HG03060 (cell line): ENCODE measurements around the gene BMP8B.
"Not testable (repeated sequence)": the region's sequence is repeated elsewhere in the genome, so short reads cannot be mapped to it uniquely, and the experiment has no call there.

Source experiments
- ATAC-seq: cut with Tn5 transposase; IDR thresholded peaks from one replicate; pipeline ENCODE4 v1.9.1; 2021; ENCODE audit warnings: low read depth, moderate number of reproducible peaks; ENCODE audit not compliant: unreplicated experiment

The BMP8B gene, protein sequence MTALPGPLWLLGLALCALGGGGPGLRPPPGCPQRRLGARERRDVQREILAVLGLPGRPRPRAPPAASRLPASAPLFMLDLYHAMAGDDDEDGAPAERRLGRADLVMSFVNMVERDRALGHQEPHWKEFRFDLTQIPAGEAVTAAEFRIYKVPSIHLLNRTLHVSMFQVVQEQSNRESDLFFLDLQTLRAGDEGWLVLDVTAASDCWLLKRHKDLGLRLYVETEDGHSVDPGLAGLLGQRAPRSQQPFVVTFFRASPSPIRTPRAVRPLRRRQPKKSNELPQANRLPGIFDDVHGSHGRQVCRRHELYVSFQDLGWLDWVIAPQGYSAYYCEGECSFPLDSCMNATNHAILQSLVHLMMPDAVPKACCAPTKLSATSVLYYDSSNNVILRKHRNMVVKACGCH

DNA sequence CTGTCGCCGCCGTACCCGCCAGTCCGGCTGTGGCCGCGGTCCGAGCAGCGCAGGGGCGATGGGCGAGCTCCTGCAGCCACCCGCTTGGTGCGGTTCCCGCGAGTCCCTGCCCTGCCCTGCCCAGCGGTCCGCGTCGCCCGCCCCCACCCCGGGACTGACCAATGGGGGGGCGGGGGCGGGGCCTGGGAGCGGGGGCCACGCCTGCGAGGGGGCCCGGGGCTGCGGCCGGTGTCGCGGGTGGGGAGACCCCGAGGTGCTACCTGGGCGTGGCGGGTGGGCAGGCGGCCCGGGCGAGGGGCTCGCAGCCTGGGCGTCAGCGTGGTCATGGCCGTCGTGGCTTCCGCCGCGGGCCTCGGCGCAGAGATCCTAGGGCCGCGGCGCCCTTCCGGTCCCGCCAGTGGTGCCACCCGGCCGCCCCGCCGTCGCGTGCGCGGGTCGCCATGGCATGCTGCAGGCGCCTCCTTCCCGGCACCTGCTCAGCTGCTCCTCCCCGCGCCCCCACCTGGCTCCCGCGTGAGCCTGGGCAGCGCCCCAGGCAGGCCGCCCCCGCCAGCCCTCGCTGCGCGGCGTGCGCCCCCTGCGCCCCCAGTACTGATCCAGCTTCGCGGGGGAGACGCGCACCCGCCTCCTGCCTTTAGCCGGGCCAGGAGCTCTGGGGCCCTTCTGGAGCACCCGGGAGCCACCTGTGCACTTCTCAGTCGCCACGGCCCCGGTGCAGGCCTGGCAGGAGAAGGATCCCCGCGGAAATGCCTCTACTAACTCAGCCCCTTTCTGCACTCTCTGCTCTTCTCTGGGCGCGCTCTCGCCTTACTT, at the start of gene BMP8B:
BMP8B (minus strand) TSS at position 108 of the 813 bp plus-strand sequence. CDS start 380 bp downstream, outside the sequence.
- ATAC-seq: no peak

DNA sequence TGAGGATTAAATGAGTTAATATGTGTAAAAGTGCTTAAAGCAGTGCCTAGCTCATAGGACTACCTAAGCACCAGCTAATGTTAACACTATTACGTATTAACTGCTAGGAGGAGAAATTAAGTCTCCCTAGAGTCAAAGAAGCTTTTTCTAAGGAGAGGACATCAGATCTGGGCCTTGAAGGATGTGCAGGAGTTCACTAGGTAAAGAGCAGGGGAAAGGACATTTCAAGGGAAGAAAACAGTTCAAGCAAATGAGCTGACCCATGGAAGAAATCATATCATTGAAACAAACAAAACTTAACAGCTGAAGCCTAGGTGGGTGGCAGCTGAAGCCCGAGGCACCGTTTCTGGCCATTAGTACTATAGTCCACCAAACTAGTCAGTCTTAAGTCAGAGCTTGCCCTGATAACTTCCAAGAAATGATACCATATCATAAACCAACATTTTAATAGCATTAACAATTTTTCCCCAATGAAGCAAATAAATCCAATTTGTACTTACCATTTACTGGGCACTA, 48.0 kb upstream of the BMP8B start:
- no peak for ATAC-seq

DNA sequence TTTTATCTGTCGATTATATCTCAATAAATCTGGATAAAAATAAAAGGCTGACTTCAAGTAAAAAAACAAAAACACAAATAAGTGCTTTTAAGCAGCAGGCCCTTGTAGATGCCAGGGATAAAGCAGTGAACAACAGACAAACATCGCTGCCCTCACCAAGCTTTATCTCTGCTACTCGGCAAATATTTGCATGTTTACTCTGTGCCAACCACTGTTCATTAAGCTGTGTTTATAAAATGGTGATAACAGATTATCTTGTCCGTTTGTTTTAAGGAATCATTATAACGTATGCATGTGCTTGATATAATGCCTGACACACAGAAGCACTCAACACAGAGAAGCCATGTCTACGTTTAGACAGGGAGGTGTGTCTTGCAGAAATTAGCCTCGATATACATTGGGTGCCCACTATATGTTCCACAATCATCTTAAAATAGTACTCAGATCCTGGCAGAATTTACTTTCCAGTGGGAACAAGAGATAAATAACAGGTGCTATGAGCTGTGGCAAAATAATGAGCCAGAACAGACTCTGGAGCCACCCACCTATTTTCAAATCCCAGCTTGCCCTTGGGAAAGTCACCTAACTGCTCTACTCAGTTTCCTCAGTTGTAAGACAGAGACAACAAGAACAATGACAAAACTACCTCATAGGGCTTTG, 47.4 kb upstream of the BMP8B start:
- no peak for ATAC-seq

DNA sequence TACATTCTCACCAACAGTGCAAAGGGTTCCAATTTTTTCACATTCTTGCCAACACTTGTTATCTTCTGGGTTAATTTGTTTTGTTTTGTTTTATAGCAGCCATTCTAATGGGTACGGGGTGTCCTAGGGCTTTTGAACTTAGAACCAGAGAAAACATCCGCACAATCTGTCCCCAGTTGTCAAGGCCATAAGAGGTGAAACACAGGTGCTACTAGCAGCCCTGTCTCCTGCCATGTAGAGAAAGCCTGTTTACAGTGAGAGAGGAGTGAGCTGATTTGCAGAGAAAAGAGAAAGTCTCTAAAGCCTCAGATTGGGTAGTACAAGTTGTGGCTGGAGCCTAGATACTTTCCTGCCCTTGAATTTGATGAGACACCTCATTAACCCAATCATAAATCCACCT, 46.4 kb upstream of the BMP8B start:
- ATAC-seq: no peak

DNA sequence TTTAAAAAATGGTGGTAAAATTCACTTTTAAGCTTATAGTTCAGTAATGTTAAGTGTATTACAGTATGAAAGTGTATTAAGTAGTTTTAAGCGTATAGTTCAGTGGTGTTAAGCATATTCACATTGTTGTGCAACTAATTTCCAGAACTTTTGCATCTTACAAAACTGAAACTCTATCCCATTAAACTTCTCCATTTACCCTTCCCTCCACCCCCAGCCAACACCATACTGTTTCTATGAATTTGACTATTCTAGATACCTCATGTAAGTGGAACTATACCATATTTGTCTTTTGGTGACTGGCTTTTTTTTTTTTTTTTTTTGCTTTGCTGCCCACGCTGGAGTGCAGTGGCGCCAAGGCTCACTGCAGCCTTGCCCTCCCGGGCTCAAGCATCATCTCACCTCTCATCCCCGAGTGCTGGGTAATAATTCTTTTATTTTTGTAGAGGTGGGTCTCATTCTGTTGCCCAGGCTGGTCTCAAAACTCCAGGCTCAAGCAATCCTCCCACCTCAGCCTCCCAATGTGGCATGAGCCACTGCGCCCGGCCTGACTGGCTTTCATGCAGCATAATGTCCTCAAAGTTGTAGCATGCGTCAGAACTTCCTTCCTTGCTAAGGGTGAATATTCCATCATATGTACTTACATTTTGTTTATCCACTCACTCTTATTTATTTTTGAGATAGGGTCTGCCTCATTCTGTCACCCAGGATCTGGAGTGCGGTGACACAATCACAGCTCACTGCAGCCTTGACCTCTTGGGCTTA, 45.1 kb upstream of the BMP8B start:
- ATAC-seq: no peak

DNA sequence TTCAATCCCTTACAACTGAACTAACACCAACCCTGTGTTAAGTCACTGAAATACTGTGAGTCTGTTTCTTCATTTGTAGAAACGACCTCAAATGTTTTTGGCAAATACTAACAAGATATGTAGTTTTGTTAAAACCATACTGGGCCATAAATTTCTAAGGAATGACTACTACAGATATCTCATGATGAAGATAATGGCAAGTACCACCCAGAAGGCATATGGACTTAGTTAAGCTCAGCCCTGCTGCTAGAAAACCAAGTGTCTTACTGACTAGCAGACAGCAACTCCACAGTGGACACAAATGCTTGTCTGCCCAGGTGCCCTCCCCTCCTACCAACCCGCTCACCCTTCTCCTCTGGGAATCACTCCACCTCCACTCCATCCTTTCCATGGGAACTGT, 44.5 kb upstream of the BMP8B start:
- no peak for ATAC-seq

DNA sequence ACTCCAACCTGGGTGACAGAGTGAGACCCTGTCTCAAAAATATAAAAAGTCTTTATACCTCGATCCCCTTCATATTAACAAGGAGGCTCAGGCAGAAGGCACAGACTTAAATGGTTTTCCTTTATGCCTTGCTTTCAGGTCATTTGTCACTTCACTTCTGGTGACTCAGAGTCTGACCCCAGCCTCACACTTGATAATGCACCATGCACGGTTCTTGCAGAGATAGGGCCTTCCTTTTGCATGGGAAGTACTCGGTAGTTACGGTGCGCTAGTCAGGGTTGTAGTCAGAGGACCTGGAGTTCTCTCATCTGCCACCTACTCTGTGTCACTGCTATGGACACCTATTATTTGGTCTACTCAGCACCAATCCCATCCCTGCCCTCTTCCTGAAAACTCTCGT, 43.6 kb upstream of the BMP8B start:
- no peak for ATAC-seq

DNA sequence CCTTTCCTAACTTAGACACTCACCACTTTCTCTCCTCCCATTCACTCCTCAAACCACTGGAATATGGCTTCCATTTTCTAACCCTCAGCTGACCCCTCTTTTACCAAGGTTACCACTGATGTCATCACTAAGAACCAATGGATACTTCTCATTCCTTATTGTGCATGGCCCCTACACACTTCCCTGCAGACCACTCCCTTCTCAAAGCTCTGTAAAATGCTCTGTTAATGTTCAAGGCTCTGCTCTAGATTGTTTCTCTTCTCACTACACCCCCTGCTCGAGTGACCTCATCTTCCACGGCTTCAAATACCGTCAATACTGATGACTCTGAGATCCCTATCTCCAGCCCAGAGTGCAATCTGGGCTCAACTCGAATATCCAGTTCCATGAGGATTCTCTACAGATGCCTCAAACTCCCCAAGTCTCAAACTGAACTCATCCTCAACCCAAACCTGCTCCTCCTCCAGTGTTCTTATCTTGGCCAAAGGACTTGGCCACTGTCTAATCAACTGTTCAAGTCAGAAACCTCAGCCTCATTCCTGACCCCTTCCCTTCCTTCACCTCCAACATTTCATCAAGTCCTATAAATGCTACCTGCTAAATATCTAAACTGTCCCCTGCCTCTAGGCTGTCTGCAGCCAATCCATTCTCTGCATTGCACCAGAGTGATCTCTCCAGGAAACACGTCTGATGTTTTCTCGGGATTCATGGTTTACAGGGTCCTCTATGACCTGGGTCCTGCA, 41.3 kb upstream of the BMP8B start:
- ATAC-seq: no peak

DNA sequence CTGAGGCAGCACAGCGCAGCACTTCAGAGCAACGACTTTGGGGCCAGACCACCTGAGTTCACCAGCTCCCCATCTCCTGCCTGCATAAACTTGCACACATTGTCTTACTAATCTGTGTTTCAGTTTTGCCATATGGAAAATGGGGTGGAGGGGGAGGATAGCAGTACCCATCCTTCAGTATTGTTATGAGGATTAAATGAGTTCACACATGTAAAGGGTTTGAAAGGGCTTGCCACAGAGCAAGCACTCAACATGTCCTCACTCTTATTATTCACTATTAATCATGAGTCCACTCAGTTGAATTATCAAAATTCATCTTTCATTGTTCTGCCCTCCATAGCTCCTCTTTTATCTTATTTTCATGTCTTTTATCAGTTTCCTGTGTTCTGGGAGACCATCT, 40.1 kb upstream of the BMP8B start:
- no peak for ATAC-seq

DNA sequence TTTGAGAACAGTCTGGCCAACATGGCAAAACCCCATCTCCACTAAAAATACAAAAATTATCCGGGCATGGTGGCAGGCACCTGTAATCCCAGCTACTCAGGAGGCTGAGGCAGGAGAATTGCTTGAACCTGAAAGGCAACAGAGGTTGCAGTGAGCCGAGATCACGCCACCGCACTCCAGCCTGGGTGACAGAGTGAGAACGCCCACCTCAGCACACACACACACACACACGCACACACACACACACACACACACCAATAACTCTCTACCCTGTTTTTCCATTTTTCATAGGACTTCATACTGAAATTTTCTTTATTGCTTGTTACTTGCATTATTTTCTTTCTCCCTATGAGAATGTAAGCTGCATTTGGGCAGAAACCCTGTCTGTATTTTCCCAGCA, 39.6 kb upstream of the BMP8B start:
- ATAC-seq: not testable (repeated sequence)

DNA sequence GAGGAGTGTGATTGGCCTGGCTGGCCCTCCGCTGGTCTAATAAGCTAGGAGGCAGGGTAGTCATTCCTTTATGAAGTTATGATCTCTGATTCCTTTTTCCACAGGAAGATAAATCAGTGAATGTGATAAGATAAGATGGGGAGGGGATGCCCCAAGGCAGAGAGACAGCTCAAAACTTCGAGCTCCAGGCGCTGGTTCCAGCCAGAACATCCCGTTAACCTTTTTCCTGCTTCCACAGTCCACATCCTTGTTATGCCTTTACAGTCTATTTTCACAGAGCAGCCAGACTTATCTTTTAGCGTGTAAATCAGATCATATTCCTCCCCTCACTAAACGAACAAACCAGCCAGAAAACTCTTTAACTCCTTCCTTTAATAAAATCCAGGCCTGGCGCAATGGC, 38.5 kb upstream of the BMP8B start:
- no peak for ATAC-seq

DNA sequence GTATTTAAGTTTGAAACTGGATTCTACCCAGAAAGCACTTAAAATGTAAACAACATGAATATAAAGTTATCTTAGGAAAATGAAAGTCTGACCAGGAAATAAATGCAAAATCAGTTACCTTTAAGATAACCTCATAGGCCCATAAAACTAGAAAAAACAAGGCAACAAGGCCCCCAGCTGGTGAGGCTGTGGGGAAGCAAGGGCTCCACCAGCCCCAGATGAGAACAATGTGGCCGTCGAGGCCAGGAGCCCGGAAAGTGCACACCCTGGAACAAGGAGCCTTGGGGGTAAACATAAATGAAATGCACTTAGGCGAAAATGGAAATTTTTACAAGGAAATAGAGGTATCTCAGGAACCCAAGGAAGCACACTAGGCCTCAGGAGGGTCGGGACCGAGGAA, 37.9 kb upstream of the BMP8B start:
- ATAC-seq: no peak

DNA sequence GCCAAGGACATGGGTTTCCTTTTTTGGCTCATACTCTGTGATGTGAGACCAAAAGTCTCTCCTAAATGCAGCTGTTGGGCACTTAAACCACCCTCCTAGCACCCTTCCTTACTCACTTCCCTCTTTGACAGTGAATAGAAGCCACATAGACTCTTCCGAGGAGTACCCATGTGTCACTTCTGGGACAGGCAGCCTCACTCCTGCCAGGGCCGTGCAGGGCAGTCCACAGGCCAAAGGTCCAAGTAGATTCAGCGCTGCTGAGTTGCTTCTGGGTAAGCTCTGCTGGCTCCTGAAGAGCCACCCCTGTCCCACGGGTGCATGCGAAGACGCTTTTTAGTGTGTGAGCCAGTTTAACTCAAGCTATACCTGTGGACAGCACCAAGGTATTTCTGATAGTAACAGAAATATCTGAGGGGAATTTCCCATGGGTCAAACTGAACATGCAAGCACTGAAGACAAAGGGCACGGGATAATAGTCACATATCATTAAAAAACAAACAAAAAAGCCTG, 36.8 kb upstream of the BMP8B start:
- peak; percentile 50 for ATAC-seq

DNA sequence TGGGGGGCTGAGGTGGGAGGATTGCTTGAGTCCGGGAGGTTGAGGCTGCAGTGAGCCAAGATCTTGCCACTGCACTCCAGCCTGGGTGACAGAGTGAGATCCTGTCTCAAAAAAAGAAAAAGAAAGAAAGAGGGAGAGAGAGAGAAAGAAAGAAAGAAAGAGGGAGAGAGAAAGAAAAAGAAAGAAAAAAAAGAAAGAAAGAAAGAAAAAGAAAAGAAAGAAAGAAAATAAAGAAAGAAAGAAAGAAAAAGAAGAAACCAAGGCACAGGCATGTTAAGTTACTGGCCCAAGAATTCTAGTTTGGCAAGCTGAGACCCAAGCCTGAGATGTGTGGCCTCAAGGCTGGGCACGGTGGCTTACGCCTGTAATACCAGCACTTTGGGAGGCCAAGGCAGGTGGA, 34.8 kb upstream of the BMP8B start:
- ATAC-seq: not testable (repeated sequence)

DNA sequence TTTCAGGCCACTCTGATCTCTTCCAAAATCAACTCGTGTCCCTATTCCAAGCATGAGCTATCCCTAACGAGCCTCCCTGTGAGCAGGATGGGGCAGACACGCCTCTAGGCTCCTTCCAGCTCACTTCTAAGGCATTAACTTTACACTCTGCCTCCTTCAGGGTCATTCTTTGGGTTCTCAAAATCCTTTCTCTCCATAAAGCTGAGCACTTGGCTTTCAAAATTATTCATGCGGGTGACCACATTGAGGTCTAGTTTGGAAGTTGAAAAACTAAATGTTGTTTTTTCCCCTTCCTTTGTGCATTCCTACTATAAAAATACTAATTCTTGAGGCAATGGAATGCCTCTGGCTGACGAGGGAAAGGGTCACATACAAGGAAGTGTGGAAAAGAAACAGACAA, 33.5 kb upstream of the BMP8B start:
- no peak for ATAC-seq

DNA sequence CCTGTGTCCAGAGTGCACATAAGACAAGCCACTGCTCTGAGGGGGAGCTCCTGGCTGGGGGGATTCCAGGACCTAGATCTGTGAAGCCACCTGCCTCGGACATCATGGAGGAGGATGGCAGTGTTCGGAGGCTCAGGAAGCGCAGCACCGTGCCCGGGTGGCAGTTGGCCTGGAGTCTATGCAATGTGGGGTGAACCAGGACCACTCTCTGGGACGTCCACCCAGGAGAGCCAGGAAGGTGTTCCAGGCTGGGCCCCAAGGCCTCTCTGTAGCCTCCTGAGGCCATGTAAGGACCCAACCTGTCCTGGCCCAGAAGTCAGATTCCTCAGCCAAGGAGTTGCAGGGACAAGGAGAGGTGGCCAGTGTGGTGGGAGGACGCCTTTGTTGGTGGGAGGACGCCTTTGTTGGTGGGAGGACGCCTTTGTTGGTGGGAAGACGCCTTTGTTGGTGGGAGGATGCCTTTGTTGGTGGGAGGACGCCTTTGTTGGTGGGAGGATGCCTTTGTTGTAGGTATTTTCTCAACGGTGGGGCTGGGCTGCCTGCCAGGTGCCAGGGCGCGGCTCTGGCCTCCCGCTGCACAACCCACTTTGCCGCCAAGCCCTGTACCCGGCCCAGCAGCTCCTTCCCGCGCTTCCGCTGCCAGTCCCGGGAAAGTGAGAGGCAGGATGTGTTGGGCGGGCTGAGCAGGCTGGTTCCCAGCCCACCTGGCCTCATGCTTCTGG, 30.6 kb upstream of the BMP8B start:
- no peak for ATAC-seq

DNA sequence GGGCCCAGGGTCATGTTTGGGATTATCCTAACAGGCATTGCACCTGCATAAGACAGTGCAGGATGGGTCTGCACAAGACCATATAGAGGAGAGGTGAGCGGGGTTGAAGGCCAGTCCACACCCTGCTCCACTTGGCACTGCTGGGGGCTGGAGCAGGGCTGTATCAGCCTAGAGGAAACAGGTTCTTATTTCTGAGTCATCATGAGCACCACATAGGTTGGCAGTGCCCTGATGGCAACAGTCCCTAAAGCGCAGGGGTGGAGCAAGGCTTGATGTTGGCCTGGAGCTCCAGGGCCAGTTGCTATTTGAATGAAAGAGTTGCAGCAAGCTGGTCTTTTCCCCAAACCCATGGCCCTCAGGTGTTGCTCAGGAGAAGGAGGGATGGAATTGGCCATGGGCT, 29.8 kb upstream of the BMP8B start:
- ATAC-seq: no peak

DNA sequence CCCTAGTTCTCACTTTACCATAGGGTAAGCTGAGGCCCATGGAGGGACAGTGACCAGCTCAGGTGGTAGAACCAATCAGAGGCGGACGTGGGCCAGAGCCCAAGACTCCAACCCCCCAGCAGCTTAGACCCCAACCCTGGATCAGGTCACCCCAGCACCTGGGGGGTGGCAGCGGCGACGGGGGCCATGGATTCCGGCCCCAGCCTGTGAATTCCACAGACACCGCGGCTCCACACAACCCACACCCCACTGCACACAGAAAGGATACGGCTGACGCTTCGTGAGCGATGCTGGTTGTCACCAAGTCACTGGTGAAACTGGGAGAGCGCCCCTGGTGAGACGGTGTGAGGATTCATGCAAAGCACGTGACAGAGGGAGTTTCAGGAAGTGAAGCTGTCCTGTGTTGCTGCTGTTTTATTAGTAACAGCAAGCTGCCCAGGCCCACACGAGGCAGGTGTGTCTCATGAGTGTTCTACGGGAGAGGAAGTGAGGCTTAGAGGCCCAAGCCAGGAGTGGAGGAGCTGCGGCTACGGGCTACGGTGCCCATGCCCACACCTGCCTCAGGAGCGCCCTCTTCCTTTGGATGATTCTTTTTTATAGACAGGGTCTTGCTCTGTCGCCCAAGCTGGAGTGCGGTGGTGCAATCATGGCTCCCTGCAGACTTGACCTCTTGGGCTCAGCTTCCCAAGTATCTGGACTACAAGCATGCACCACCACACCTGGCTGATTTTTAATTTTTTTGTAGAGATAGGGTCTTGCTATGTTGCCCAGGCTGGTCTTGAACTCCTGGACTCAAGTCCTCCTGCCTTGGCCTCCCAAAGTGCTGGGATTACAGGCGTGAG, 28.6 kb upstream of the BMP8B start:
- peak; percentile 89 for ATAC-seq
